HG03565 (cell line): Measurements from ENCODE around the gene VIM.
"Not testable (repeated sequence)": the region's sequence is repeated elsewhere in the genome, so short reads cannot be mapped to it uniquely, and the experiment has no call there.

Source experiments
- ATAC-seq: cut with Tn5 transposase; IDR thresholded peaks from one replicate; pipeline ENCODE4 v1.9.1; 2021; ENCODE audit warnings: mild to moderate bottlenecking, moderate library complexity; ENCODE audit not compliant: unreplicated experiment

Gene VIM

DNA sequence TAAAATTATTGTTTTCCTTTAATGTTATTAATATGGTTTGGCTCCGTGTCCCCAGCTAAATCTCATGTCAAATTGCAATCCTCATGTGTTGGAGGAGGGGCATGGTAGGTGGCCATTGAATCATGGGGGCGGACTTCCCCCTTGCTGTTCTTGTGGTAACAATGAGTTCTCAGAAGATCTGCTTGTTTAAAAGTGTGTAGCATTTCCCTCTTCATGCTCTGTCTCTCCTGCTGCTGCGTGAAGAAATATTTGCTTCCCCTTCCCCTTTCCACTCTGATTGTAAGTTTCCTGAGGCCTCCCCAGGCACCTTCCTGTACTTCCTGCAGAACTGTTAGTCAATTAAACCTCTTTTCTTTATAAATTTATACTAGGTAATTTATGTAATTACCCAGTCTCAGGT is 27.5 kb downstream of the VIM start:
- ATAC-seq = no peak

DNA sequence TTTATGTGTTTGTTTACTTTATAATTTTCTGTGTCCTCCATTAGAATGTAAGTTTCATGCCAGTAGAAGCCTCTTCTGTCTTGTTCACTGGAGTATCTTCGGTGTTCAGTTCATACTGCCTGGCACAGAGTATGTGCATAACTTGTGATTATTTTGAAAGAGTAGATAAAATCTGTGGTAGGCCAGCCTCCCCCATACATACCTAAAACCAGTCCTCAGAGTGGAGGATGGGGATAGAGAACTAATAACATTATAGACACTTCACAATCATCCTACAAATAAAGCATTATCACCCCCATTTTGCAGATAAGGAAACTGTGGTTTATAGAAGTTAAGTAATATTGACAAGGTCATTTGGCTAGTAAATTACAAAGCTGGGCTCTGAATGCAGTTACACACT is 28.0 kb downstream of the VIM start:
- ATAC-seq = no peak

DNA sequence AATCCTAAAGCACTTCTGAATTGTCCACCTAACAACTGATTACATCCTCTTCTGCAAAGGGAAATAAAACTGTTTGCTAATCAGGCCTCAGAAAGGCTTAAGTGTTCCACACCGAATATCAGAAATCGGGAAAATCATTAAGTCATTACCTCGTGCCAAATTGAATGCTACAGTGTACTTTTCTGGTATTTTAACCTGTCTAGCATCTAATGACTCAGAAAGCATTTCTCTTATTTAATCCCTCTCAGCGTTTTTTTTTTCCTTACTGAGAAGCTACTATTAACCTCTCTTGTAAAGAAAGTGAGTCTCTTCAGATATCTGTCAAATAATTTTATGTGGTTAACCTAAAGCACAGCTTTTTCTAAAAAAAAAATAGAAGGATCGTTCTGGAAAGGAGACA is 28.6 kb downstream of the VIM start:
- no peak for ATAC-seq

DNA sequence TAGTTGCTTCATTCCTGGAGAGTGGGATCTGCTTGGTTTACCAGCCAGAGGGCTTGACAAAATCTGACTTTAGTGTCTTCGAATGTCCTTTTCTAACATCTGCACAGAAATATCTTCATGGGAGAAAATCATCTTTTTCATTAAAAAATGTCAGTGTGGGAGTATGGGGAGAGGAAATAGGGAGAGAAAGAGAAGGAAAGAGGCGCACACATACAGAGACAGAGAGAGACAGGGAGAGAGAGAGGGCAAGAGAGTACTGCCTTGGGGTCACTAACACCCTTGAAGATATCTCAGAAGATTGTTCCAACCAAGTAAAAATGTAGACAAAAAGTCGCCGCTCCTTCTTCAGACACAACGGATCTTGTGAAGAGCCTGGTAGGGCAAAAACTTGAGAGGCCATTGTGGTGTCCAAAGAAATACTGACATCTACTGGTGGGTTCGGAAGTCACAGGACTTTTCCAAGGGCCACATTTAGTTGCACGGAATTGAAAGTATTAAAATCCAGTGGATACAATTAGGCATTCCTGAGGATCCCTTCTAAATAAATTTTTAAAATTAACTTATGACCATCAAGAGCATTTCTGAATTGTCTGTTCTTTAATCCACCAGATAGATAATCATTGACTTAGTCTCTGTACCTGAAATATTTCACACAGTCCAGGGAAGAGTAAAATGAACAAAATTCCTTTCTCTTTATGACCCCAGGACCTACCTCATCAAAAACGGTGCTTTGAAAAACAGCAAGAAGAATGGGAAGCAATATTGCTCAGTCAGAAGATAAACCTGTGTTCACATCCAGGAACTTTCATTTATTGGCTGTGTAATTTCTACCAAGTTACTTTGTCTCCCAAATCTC is 29.7 kb downstream of the VIM start:
- peak; percentile 75 for ATAC-seq

DNA sequence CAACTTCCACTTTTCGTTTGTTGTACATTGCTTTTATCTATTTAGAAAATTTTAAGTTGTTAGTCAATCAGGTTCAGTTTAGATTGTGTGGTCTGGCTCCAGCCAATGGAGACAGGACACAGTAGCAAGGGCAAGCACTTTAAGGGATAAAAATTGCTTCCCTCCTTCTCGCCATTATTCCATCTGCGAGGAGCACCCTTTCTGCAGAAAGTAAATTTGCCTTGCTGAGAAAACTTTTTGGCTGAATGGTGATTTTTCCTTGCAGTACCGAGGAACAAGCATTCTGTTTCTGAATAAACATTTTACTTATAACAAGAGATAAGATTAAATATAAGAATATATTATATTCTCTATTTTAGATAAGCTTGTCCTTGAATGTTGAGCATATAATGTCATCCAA is 34.5 kb downstream of the VIM start:
- no peak for ATAC-seq

DNA sequence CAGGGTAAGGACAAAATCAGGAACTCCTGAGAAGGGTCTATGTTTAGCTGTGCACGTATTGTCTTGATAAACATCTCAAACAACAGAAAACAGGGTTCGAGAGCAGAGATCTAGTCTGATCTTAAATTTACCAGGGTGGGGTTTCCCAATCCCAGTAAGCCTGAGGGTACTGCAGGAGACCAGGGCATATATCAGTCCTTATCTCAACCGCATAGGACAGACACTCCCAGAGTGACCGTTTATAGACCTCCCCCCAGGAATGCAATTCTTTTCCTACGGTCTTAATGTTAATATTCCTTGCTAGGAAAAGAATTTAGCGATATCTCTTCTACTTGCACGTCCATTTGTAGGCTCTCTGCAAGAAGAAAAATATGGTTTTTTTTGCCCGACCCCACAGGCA is 35.5 kb downstream of the VIM start:
- ATAC-seq = no peak

DNA sequence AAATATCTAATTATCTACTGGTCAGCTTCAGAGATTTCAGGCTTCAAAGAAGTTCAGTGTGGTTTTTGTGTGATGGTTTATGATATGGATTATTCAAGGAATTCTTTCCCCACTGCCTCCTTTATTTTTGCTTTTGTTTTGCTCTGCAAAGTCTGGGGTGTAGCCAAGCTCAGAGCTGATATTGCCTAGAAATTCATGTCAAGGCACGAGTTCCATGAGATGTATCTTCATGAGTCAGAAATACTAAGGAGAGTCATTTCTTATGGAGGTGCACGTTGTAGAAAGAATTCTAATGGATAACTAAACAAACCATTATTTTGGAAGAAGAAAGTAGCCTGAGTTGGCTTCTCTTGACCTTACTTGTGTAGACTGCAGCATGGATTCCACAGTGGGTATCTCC is 37.4 kb downstream of the VIM start:
- ATAC-seq = no peak

DNA sequence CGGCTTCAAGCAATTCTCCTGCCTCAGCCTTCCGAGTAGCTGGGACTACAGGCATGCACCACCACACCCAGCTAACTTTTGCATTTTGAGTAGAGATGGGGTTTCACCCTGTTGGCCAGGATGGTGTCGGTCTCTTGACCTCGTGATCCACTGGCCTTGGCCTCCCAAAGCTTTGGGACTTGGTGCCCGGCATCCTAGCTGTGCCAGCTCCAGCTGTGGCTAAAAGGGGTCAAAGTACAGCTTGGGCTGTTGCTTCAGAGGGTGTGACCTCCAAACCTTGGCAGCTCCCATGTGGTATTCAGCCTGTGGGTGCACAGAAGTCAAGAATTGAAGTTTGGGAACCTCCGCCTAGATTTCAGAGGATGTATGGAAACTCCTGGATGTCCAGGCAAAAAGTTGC is 38.5 kb downstream of the VIM start:
- not testable (repeated sequence) for ATAC-seq

DNA sequence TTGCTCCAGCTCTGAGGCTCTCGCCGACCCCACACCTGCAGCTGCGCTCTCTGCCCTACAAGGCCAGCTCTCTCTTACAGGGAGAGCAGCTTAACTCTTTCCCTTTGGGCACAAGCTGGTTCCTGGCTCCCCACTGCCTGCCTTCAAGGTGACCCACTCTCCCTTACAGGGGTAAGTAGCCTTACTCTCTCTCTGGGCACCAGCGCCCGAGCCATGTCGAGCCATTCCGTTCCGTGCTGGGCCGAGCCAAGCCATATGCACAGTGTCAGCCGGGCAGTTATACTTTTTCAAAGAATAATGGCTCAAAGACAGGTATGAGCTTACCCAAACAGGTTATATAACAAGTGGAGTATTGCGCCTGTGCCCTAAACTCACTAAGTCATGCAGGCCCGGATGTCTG is 44.6 kb downstream of the VIM start:
- no peak for ATAC-seq

DNA sequence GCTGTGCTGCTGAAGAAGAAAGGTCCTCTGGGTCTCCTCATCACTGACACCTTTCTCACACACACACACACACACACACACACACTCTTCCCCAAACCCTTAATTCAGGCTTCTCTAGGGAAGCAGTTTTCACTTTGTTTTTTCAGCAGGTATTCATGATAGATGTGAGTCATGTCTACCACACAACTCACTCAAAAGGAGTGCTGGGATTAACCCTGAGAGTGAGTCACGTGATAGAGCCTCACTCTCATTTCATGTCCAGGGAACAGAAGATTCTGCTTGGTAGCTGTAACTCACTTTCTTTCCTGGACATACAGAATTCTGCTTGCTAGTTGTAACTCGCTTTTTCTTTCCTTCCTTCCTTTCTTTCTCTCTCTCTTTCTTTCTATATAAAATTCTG is 45.4 kb downstream of the VIM start:
- ATAC-seq = no peak

DNA sequence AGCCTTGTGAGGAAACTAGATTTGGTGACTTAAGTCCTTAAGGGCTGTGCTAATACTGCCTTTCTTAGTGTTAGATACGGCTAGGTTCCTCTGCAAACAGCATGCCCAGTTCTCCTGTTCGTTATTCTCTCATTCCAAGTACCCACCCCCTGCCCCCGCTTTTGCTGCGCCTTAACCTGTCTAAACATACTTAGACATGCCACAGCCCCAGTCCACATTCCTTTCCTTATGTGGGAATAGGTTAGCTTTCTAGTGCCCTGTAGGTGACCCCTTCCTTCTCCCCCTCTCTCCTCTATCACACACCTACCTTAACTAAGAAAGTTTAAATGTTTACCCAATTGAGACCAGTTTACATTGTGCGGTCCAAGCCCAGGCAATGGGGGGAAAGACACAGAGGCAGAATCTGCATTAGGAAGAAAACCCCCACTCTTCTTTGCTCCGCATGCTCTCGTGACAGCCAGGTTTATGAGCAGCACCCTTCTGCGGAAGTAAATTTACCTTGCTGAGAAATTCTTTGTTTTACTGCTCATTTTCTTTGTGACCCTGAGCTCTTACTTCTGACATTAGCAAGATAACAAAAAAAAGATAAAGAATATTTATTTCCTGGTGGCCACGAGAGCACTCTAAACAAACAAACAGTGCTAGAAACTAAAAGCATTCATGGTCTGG is 48.8 kb downstream of the VIM start:
- no peak for ATAC-seq

DNA sequence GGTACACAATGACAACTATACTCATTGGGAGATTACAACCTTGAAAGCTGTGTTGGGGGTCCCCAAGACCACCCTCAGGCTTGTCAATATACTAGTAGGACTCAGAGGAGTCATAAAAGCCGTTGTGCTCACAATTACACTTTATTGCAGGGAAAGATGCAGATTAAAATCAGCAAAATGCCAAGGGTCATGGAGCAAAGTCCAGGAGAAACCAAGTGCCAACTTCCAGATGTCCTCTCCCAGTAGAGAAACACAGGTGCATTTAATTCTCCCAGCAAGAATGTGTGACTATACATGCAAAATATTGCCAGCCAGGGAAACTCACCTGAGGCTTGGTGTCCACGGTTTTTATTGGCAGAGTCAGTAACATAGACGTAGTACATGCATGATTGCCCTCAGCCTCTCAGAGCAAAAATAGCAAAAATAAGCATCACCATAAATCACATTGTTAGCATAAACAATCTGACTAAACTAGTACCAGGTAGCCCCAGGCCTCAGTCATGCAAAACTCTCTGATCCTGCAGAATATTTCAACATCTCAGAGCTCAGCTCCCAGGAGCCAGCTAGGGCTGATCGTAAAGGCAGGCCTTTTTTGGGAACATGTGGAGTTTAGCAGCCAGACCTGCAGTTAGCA is 50.7 kb downstream of the VIM start:
- no peak for ATAC-seq

DNA sequence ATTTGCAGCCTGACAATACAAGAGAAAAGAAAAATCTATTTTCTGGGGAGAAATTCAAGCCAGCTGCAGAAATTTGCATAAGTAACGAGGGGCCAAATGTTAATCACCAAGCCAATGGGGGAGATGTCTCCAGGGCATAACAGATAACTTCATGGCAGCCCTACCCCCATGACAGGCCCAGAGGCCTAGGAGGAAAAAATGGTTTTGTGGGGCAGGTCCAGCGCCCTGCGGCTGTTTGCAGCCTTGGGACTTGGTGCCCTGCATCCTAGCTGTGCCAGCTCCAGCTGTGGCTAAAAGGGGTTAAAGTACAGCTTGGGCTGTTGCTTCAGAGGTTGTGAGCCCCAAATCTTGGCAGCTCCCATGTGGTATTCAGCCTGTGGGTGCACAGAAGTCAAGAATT is 54.3 kb downstream of the VIM start:
- no peak for ATAC-seq

DNA sequence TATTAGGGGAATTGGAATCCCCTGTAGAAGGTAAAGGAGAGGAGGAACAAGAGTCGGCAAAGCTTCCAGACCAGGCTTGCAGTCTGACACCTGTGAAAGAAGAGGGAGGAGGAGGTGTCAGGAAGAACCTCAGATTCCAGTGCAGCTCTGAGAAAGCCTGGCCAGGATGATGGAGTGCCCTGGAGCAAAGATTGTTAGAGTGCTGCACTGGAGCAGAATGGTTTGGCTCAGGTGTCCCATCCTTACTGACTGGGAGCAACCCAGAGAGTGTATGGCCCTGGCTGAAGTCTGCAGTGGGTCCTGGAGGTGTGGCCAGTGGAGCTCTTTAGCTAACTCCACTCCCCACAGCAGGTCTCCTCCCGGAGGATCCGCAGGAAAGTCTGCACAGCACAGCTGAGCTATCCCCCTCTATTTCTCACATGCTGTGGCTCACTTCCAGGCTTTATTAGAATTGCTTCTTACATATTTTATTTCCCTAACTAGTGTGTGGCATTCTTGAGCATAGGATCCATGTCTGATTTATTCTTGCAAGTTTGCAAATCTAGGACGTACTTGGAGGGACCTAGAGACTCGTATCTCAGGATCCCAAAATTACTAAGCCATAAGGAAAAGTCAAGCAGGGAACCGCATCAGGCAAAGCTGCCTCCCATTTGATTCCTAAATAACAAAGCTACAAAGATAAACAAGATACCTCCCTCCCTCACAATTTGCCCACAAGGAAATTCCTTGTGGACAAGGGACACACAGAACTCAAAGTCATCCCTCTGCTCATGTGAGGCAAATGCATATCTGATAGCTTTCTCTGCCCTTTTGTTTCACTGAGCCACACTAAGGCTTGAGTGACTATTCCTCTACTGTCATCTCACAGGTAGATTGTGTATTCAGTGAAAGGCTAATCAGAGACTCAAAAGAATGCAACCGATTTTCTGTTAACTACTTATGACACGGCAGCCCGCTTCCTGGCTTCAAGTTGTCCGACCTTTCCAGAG is 58.8 kb downstream of the VIM start:
- ATAC-seq = no peak
